K562 (cell line): Measurements from ENCODE around the gene ANAPC16. TPM values are rescaled to one million over a fixed set of nuclear protein-coding genes. Genes with fewer than 3 reads are reported as not detected.

Experiments used
- CXXC5 ChIP-seq: fragments of 250-450 bp; sonication (Bioruptor Pico); IDR thresholded peaks from 2 replicates; pipeline ENCODE4 v1.8.0; 2022; ENCODE audit warnings: inconsistent platforms, mild to moderate bottlenecking, moderate library complexity
- ELK3 ChIP-seq: fragments of 450-650 bp; formaldehyde crosslinking; IDR thresholded peaks from 2 replicates; pipeline ENCODE4 v1.4.0; 2020; ENCODE audit warnings: mild to moderate bottlenecking
- ESRRA ChIP-seq: fragments of 450-650 bp; IDR thresholded peaks from 2 replicates; pipeline ENCODE4 v1.6.1; 2014; ENCODE audit warnings: low read depth, mild to moderate bottlenecking, moderate library complexity, borderline replicate concordance
- GTF3C2 ChIP-seq: IDR thresholded peaks from 3 replicates; pipeline ENCODE4 v1.6.1; 2011; ENCODE audit warnings: borderline replicate concordance, mild to moderate bottlenecking, moderate library complexity; ENCODE audit not compliant: insufficient read length; ENCODE audit errors: extremely low read depth
- LARP7 ChIP-seq: fragments of 450-650 bp; IDR thresholded peaks from 2 replicates; pipeline ENCODE4 v1.6.1; 2016
- MAZ ChIP-seq, 2 experiments: fragments of 450-650 bp in 1 of 2; sonication (generic) in 1 of 2; formaldehyde crosslinking; IDR thresholded peaks in 1 of 2; conservative IDR thresholded peaks in 1 of 2; 2 replicates each; pipeline versions ENCODE4 v1.4.0 to v1.5.0; 2020; ENCODE audit warnings: mild to moderate bottlenecking in 1 of 2, missing genetic modification reagents in 1 of 2
- NFIC ChIP-seq: fragments of 450-650 bp; IDR thresholded peaks from 2 replicates; pipeline ENCODE4 v1.6.1; 2017; ENCODE audit warnings: mild to moderate bottlenecking, inconsistent platforms
- OTX1 ChIP-seq: fragments of 450-650 bp; formaldehyde crosslinking; IDR thresholded peaks from 2 replicates; pipeline ENCODE4 v1.4.0; 2022; ENCODE audit warnings: mild to moderate bottlenecking
- PML ChIP-seq: IDR thresholded peaks from 2 replicates; pipeline ENCODE4 v1.6.1; 2012; ENCODE audit warnings: low read length, inconsistent platforms
- PTRF ChIP-seq: fragments of 450-650 bp; IDR thresholded peaks from 2 replicates; pipeline ENCODE4 v1.6.1; 2016; ENCODE audit warnings: mild to moderate bottlenecking, missing genetic modification characterization, missing compliant biosample characterization
- SAFB2 ChIP-seq: fragments of 200-400 bp; formaldehyde crosslinking; IDR thresholded peaks from 2 replicates; pipeline ENCODE4 v1.6.1; 2018; ENCODE audit warnings: borderline replicate concordance, low read length, low read depth, moderate library complexity; ENCODE audit not compliant: severe bottlenecking
- SP1 ChIP-seq: sonication (generic); formaldehyde crosslinking; IDR thresholded peaks from 2 replicates; pipeline ENCODE4 v1.8.1; 2022; ENCODE audit warnings: mild to moderate bottlenecking, missing genetic modification reagents
- TAF9B ChIP-seq: fragments of 450-650 bp; IDR thresholded peaks from 2 replicates; pipeline ENCODE4 v1.6.1; 2018; ENCODE audit warnings: mild to moderate bottlenecking; ENCODE audit not compliant: partially characterized antibody
- THRB ChIP-seq: fragments of 450-650 bp; formaldehyde crosslinking; conservative IDR thresholded peaks from 2 replicates; pipeline ENCODE4 v1.4.0; 2022; ENCODE audit warnings: mild to moderate bottlenecking, missing genetic modification characterization
- polyA plus RNA-seq, 8 experiments: library from polyadenylated mRNA; depleted of rRNA in 4 of 8; stranded (reverse) in 5 of 8; unstranded in 3 of 8; fragments of >200 nt; fragmentation: Nextera tagmentation in 2 of 8; fragmentation: Illumina TruSeq in 1 of 8; extraction: Ambion mirVana in 2 of 8; extraction: Trizol in 1 of 8; gene quantifications; 2 replicates each; pipeline versions ENCODE4 v1.2.1 to v1.2.3, GENCODE V29; 2011 to 2014; ENCODE audit warnings: inconsistent platforms in 1 of 8, missing spikeins in 1 of 8
- total RNA-seq, 7 experiments: library from RNA; depleted of rRNA in 6 of 7; stranded (reverse); fragments of >200 nt in 6 of 7; fragmentation: Illumina TruSeq in 2 of 7; extraction: Trizol in 2 of 7; gene quantifications; 2 replicates each; pipeline versions ENCODE4 v1.2.1 to v1.2.3, GENCODE V29; 2011 to 2021; ENCODE audit warnings: low replicate concordance in 1 of 7
- TF ChIP-seq, protein P1 (sequence below): fragments of 250-450 bp; sonication (Bioruptor Pico); IDR thresholded peaks from 2 replicates; pipeline ENCODE4 v1.4.0; 2020; ENCODE audit warnings: mild to moderate bottlenecking, moderate library complexity

Gene ANAPC16
- total and polyA plus RNA-seq, 9 of the 15 experiments (the other 6 are each of a cell fraction or from before 2014, with no cell fraction given), result 42.6 to 208 (median 108) TPM

DNA sequence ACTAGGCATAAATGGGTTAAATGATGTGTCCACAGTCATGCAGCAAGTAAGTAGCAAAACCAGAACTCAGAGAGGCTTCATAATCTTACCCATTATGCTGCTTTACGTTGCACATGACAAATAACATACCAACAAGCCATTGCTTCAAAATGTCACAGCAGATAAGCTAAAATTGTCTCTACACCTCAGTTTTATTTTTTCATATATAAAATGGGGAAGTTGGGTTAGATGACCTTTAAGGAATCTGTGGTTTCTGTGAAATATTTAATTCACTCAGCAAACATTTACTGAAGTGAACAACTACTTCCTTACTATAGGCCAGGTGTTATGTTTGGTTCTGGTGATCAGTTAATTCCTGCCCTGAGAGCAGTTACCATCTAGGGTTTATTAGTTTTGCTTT, 2.5 kb downstream of the ANAPC16 start (continued):
- TF ChIP-seq GTF3C2 (no peak), SP1 (CRISPR knock-in tag) (0 out of 2 replicates have a peak, but pooled peaks have one; percentile 27), MAZ (CRISPR knock-in tag; conservative IDR thresholded peaks at IDR 0.05 in 1 of 2, IDR thresholded peaks at IDR 0.05 in 1 of 2) (peak in 1 of 2 experiments; percentile 46; a peak in 1 of 4 replicates), CXXC5 (CRISPR knock-in tag) (no peak), PTRF (no peak), SAFB2 (no peak), PML (0 out of 2 replicates have a peak, but pooled peaks have one; percentile 22), LARP7 (no peak), NFIC (no peak), ESRRA (peak; percentile 86), OTX1 (CRISPR knock-in tag) (no peak), THRB (CRISPR knock-in tag) (no peak), TAF9B (no peak), ELK3 (CRISPR knock-in tag) (no peak)
- TF ChIP-seq, protein P1, sequence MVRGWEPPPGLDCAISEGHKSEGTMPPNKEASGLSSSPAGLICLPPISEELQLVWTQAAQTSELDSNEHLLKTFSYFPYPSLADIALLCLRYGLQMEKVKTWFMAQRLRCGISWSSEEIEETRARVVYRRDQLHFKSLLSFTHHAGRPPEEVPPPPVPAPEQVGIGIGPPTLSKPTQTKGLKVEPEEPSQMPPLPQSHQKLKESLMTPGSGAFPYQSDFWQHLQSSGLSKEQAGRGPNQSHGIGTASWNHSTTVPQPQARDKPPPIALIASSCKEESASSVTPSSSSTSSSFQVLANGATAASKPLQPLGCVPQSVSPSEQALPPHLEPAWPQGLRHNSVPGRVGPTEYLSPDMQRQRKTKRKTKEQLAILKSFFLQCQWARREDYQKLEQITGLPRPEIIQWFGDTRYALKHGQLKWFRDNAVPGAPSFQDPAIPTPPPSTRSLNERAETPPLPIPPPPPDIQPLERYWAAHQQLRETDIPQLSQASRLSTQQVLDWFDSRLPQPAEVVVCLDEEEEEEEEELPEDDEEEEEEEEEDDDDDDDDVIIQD (CRISPR knock-in tag), result no peak
